GM19193 (cell line): Measurements from ENCODE around the gene SLC23A1.

Experiments used
- POLR2A ChIP-seq: IDR thresholded peaks from 4 replicates; pipeline ENCODE4 v1.6.1; 2011; ENCODE audit not compliant: insufficient read depth, insufficient read length; ENCODE audit errors: extremely low read depth

Gene SLC23A1

DNA sequence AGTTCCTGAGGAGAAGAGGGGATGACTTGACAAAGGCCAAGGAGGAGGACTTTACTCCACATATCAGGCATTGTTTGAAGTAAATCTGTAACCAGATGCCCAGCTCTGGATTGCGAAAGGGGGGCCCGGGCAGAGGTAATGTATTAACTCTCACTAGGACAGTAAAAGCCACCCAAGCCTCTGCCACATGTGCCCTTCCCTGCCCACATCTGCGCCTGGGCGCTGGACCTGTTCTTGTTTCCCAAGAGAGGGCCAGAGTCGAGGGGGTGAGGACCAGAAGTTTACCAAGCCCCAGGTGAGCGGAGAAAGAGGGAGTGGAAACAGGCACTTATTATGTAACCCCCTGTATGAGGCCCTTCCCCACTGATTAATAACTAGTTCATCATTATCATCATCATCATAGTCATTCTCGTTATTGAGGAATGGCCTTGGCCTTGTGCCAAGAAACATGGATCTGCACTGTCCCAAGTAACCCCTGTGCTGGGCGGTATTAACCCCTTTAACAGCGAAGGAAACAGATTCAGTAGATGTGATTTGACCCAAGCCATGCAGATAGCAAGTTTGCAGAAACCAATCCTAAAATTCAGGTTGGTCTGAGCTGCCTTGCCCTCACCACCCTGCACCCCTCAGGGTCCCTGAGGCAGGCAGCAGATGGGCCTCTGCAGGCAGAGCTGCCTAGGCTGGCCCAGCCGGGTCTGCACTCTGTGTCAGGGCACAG is at the start of gene SLC23A1:
Gene SLC23A1, minus strand, starts transcription at position 23 of the 718 bp plus-strand sequence. CDS start 44 bp downstream, outside the sequence.
- TF ChIP-seq POLR2A = no peak

- no peak for TF ChIP-seq POLR2A
Observed at GRCh38 chr5:139431706-139432105, 48.6 kb upstream of the SLC23A1 start.

DNA sequence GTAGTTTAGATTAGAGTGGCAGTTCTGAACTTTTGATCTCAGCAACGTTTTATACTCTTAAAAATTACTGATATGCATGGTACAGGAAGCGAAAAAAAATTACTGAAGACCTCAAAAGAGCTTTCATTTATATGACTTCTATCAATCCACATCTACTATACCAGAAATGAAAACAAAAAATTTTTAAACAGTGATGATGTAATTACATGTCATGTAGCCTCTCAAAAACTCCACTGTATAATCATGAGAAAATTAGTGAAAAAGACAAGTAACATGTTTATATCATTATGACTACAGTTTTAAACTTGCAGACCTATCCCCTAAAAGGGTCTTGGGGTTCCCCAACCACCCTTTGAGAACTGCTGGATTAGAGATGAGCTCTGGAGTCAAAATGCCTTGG is 46.9 kb upstream of the SLC23A1 start:
- TF ChIP-seq POLR2A = no peak

- no peak for TF ChIP-seq POLR2A
Observed at GRCh38 chr5:139426203-139426885, 43.2 kb upstream of the SLC23A1 start.

DNA sequence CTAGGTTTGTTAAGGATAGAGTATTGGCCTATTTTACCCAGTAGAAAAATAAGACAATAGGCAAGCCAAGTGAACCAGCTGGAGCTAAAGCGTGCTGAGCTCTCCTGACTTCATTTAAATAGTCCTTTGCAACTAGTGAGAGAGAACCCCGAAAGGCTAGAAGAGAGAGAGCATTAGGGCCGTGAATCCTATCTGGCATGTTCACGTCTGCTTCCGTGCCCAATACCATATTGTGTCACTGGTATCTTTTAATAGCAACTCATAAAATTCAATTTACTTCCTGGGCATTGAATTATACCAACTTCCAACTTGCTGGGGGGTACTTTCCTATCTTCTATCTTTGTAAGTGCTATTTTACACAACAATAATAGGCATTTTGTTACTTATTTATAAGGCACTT is 42.4 kb upstream of the SLC23A1 start:
- no peak for TF ChIP-seq POLR2A

DNA sequence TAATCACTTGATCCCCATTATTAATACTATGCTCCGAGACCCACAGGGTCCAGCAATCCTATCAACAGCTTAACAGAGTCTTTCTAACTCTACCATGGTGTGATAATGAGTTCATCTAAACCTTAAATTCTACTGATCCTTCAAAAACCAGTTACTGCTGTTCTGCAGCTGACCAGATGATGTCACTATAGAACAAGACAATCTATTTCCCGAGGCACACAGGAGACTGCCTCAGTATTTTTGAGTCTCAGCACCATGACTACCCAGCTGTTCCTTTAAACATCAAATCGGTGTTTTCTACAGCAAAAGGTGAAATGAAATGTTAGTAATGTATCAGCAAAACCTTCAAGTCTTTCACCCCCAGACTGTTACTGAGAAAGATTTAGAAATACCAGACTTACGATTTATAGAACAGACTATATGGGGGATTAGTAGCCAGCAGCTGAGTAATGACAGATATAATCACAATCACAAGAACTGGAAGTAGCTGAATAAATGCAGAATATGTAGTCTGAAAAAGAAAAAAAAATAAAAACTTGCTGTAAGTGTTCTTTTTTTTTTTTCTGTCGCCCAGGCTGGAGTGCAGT is 39.3 kb upstream of the SLC23A1 start:
- no peak for TF ChIP-seq POLR2A

DNA sequence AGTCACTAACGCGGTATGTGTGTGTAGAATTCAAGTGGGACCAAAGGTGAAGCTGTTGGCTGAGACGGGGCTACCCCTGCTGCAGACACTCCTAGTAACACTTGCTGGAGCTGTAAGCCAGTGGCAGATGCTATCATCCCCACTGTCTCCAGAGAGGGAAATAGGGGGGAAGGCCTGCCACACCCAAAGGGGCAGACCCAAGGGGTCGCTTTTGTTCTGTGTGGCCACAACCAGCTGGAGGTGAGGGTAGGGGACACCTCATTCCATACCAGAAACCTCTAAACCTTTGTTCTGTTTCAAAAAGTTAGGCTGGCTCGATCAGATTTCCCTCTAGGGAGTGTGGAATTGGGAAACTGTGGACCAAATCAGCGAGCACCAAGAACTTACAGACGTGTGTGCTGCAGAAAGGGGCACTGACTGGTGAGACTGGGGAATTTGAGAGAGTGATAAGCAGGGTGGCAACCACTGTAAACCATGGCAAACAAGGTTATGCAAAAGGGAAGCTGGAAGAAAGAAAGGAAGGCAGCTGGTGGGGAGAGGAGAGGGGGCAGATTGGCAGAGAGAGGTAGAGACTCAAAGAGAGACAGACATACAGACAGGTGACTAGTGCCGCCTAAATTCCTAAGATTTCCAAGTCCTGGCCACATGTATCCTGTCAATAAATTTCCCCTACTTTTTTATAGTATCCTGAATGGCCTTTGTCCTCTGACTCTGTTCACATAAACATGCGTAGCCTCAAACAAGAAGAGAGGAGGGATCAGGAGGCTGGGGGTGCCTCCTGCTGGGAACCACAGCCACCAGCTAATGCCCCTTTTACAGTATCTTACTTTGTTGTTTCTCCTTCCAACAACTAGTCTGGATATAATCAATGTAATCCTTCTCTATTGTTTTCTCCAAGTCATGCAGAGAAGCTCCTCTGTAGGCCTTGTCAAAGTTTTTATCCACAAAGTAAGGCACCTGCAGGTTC is 36.4 kb upstream of the SLC23A1 start:
- no peak for TF ChIP-seq POLR2A

GRCh38 chr5:139418793-139419192 is 35.7 kb upstream of the SLC23A1 start:
- TF ChIP-seq POLR2A = no peak

DNA sequence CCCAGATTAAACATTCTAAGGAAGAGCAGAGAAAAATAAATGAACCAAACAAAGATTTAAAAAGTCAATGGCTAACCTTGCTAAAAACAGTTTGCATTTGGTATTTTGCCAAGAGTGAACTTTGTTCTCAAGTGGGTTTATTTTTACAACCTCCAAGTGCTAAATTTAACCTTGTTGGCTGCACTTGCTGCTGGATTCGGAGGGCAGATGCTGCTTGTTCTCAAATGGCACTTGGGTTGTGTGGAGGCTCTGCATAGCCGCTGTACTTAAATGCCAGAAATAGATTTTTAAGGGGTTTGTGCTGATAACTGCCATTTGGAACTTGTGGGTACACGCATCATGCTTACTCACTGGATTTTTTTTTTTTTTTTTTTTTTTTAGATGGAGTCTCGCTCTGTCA is 34.1 kb upstream of the SLC23A1 start:
- TF ChIP-seq POLR2A = no peak

DNA sequence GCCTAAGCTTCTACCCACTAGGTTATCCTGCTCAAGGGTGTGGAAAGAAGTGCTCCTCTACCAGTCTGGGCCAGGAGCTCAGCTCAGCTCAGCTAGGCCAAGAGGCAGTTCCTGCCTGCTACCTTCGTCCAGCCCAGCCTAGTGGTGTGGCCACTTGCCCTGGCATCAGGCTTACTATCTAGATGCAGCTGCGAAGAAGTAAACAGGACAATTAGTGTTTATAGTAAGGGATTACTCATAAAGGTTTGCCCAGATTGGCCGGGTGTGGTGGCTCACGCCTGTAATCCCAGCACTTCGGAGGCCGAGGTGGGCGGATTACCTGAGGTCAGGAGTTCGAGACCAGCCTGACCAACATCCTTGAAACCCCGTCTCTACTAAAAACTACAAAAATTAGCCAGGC is 33.6 kb upstream of the SLC23A1 start:
- no peak for TF ChIP-seq POLR2A

DNA sequence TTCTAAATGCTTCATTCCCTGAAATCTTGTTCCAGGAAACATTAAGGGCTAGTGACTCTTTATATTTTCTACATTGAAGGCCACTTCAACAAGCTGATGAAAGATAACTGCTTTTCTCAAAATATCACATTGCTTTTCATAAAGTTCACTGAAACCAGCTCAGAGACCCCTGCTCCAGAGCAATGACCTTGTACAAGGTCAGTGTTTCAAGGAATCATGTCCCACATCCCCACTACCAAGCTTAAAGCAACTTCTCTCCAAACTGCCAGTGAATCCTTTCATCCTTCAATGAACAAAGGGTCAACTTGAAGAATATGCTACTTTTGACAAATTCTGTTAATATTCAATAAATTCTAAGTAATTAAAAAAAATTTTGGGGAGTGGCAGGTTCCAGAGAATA is 32.8 kb upstream of the SLC23A1 start:
- no peak for TF ChIP-seq POLR2A

GRCh38 chr5:139415221-139415861 is 32.2 kb upstream of the SLC23A1 start:
- no peak for TF ChIP-seq POLR2A

- TF ChIP-seq POLR2A = no peak
Observed at GRCh38 chr5:139414581-139415130, 31.6 kb upstream of the SLC23A1 start.

- TF ChIP-seq POLR2A = no peak
Observed at GRCh38 chr5:139413963-139414362, 30.9 kb upstream of the SLC23A1 start.
